Measurements from ENCODE around the gene SYPL1.

The SYPL1 gene

GRCh38 chr7:106064771-106065574, 47.1 kb downstream of the SYPL1 start:
- no peak for DNase-seq

DNA sequence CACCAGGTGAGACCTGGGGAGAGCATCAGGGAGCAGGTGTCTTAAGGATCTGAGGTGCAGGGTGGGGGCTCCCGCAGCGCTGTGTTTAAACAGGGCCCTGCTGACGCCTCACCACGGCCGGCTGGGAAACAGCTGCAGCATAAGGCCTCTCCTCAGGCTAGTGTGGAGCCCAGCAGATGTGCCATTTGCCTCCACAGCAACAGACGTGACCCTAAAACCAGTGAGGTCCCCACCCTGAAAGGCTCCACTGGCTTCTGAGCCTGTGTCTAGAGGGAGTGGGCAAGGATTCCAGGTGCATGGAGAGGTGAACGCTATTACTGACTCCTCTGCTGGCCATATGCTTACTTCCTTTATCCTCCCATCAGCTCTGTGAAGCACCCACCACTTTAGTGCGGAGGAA, 47.8 kb downstream of the SYPL1 start:
- DNase-seq: no peak

DNA sequence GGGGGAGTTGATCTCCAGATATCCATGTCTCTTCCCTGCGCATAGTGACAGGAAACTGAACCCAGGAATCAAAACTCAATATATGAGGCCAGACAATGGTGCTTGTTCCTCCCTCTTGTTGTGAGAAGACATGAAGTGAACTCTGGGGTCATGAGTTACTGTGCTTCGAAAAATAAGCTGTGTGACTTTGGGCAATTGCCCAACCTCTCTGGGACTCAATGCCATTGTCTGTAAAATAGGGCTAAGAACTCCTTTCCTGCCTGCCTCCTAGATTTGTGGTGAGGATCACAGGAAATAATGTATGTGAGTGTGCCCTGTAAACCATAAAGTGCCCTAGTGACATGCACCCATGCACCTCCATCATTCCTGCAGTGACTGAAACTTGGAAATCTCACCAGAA, 48.4 kb downstream of the SYPL1 start:
- DNase-seq: no peak

- no peak for DNase-seq
These were observed 49.1 kb downstream of the SYPL1 start for GRCh38 chr7:106063024-106063423.

- no peak for DNase-seq
These were observed 49.6 kb downstream of the SYPL1 start for GRCh38 chr7:106062521-106062931.

- DNase-seq: no peak
These were observed 50.1 kb downstream of the SYPL1 start for GRCh38 chr7:106062006-106062405.

- DNase-seq: no peak
These were observed 50.7 kb downstream of the SYPL1 start for GRCh38 chr7:106061301-106061979.

DNA sequence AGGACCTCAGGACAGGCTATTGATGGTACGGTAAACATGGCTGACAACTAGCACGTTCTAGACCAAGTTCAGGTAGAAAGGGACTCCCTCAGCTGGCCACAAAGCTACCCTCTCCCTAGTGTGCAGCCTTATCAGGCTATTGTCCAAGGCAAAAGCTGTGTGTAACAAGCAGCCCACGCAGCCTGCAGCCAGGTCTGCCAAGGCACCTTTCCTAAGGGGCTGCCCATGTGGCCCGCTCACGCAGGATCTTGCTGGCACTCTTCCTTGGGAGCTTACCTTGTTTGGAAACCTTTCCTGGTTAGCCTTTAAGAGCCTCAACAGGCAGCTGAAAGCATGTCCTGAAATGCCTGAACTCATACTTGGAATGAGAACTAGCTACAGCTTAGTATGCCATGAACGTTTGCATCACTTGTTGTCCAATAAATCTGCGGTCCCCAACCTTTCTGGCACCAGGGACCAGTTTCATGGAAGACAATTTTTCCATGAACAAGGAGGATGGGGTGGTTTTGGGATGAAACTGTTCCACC, 51.7 kb downstream of the SYPL1 start:
- no peak for DNase-seq

DNA sequence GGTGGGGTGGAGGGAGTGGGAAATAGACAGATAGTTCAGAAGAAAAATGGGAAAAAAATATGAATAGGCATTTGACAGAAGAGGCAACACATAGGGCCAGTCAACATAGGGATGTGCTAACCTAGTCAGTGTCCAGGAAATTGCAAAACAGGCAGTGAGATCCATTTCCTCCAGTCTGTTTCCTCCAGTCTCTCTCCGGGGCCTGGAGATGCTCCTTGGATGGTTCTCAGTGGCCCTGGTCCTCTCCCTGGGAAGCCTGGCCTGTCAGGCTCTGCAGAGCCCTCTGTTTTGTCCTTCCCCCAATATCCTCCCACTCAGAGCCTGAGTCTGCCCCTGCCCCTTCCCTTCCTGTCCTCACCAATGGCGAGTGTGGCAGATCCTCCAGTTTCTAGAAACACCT, 52.6 kb downstream of the SYPL1 start:
- DNase-seq: no peak

DNA sequence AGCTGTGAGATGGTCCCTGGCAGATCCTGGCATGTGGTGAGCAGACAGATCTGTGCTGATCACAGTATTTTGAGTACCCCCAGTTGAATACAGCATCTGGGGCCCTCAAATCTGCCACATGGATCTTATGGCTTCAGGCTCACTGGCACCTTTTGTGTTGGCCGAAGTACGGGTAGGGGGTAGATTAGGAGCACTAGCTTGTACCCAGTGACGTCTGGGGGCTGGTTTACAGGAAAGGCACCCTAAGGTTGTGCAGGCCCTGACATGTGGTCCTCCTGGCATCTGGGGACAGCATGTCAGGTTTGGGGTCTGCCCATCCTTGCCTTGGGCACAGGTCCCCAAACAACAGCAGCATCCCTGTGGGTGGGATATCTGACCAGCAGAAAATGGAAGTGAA, 53.2 kb downstream of the SYPL1 start:
- DNase-seq: no peak

GRCh38 chr7:106057962-106058927, 53.9 kb downstream of the SYPL1 start:
- no peak for DNase-seq

DNA sequence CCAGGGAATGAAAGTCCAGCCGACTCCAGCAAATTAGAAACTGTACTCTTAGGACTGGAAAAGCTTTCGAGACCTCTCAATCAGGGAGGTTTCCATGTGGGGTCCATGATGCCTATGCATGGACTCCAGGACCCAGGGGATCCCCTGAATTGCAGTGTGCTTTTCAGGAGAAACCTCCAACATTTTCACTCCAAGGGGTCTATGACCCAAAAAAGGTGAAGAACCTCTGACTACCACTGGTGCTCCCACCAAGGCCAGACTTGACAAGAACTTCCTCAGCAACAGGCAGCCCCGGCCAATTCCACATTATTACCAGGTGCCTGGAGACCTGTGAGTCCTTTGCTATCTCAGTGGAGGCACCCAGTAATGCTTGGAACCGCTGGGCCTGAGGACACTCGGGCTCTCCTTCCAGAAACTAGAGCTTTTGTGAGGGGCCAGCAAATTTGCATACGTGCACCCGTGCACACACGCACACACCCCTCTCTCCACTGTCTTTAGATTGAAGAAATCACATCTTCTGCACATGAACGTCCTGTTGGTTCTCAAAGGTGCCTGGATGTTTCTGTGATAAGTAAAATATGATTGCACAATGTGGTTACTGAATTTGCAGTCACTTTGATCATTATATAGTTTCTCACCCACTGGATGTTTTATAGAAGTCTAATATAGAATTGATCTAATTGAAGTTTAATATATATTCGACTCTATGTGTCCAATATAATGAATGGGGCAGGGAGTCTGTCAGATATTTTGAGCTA, 54.7 kb downstream of the SYPL1 start:
- no peak for DNase-seq

DNA sequence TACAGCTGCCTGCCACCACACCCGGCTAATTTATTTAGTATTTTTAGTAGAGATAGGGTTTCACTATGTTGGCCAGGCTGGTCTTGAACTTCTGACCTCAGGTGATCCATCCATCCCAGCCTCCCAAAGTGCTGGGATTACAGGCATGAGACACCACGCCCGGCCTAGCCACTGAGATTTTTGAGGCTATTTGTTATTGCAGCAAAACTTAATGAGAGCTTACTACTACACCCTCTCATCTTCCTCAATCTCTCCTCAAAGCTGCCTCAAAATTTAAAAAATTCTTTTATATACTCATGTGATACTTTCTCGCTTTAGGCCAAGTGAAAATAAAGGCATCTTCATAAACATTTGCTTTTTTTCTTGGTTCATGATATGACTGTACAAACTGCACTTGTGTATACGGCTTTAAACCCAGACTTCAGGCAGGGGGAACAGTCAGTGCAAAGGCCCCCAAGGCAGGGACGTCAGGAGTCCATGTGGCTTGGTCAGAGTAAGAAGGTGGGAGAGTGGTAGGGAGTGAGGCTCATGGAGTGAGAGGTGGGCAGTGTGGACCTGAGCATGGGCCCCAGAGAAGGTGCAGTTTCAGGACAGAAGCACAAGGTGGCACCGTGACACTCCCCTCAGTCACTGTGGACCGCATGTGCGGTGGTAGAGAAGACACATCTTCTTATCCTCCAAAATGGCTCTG, 55.5 kb downstream of the SYPL1 start:
- DNase-seq: peak; percentile 69

DNA sequence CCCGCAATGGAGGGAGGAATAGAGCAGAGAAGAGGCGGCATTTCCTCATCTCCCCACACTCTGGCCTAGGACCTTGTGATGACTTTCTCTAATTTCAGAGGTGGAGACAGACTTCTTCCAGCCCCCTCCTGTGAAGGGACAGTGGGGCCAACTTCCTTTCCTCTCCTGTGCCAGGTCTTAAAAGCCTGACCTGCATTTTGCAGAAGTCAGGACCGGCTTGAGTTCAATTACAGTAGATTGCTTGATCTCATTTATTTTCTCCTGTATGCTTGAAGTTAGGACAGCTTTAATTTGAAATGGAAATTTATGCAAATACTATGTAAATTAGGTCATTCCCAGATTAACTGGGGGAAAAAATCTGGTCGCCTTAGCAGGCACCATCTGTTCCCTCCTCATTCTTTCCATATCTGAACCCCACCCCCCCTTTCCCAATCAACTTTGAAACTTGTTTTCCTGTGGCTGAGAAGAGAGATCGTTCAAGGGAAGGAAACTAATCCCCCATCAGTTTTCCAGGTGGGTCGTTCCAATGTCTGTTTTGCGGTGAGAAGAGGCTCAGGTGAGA, 57.1 kb downstream of the SYPL1 start:
- no peak for DNase-seq

DNA sequence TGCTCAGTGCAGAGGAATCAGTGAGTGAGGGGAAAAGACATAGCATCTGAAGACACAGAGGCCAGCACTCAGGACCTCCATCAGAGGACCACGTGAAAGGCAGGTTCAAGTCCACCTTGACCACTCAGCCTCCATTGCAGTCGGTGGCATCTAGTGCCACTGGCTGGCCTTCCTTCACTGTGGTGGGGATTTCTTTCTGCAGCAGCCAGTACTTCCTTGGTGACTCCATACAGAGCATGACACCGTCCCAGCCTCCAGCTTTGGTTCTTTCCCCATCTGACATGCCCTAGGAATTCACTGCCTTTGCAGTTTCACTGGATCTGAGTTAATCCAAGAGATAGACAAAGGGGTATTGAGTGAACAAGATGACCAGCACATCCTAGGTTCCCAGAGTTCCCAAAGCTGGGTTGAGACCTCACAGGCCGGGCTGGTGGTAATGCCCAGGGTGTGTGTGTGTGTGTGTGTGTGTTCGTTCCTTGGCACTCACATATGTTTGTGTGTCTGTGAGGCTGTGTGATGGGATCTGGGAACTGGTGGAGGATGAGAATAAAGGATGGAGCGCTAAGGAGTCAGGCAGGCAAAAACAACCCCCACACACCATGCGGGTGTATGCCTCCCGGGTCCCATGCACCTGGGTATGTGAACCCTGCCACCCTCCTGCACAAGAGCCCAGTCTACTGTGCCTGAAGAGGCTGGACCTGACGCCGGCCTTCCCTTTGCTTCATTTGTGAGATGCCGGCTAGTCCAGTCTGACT, 57.8 kb downstream of the SYPL1 start:
- no peak for DNase-seq

DNA sequence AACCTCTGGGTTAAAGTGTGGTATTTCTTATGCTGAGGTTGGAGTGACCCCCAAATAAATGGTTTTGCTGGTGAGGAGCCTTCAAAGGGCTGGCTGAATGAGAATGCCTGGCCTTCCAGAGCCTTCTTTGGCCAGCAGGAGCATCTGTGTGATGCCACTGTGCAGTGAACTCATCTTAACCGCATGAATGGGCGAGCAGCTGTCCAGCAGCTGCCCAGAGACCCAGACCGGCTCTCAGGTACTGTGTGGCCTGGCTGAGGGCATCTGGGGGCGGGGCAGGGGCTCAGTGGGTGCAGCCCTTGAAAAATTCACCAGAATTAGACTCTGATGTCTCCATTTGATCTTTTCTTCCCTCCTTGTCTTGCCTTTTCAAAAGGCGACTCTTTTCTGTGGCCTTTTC, 59.0 kb downstream of the SYPL1 start:
- no peak for DNase-seq

DNA sequence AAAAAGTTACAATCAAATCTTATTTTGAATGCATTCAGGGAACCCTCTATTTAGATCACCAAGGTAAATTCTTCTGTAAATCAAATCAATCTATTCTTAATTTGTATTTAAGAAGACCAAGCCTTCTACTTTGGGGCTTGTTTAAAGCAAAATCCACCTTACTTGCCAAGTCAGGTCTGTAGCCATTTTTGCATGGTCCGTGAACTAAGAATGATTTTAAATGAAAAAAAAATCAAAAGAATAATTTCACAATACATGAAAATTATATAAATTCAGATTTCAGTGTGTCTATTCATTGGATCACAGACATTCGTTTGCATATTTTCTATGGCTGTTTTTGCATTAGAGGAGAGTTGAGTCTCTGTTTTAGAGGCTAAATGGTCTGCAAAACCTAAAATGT, 59.4 kb downstream of the SYPL1 start:
- DNase-seq: no peak

- DNase-seq: no peak
These were observed 61.4 kb downstream of the SYPL1 start for GRCh38 chr7:106050746-106051117.

DNA sequence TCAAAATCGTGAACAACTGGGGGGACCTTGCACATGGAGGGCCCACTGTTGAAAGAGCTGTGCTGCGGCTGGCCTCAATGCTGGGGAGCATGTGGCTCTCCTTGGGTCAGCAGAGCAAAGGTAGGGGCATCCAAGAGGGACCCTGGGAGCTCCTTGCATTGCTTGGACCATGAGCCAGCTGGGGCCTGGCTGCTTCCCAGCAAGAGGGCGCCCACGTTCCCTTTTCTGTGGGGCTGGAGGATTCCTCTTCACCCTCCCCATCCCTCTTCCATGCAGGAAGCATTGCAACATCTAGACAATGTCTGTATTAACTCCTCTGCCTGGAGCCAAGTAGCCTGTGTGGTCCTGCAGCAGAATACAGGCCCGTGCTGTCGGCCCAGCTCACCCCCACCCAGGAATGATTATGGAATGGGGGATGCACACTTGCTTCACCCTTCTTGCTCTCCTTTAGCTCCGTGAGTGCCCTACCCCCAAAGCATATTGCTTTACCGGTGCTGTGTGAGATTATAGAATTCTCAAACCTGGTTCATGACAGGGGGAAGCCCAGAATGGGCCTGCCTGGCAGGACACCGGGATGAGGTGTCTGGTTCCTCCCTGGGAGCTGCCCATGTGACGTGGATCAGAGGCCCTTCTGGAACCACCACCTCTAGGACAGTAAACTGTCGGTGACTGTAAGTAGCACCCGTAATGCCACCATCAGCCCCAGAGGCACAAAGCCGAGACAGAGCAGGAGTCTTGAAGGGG, 61.9 kb downstream of the SYPL1 start:
- no peak for DNase-seq

Measured in activated naive CD4-positive, alpha-beta T cell treated with anti-CD3 and anti-CD28 coated beads, Interleukin-2, amount 50 U/mL, for 16 hours (primary cell).